Measurements from ENCODE around the gene CPT1A.

- peak; percentile 51; the same call in 1 of the 2 replicates for TF ChIP-seq GATA2 (IDR thresholded peaks at IDR 0.05; ENCODE audit: low read depth, low read length)
- no peak for TF ChIP-seq GATA3 (IDR thresholded peaks at IDR 0.05; ENCODE audit: low read depth, low read length)
These were observed 22.4 kb downstream of the CPT1A start for GRCh38 chr11:68819362-68819761.

Data from SH-SY5Y (cell line).